Ectodermal cell (in vitro differentiated cells): ENCODE results near the gene SALL1.

Experiments used
- H3K27ac ChIP-seq: 2 replicates; pipeline ENCODE4 v1.7.0; 2013; ENCODE audit warnings: mild to moderate bottlenecking, low read depth, low read length; ENCODE audit not compliant: insufficient read depth, poor library complexity, severe bottlenecking
- H3K27me3 ChIP-seq: 2 replicates; pipeline ENCODE4 v1.7.0; 2013; ENCODE audit warnings: mild to moderate bottlenecking, low read length; ENCODE audit not compliant: insufficient read depth, control insufficient read depth, poor library complexity, severe bottlenecking
- H3K36me3 ChIP-seq: one replicate; pipeline ENCODE4 v1.7.0; 2013; ENCODE audit warnings: low read length; ENCODE audit not compliant: control insufficient read depth, insufficient read depth
- H3K4me1 ChIP-seq: one replicate; pipeline ENCODE4 v1.7.0; 2013; ENCODE audit warnings: low read length; ENCODE audit not compliant: control insufficient read depth, insufficient read depth
- H3K4me3 ChIP-seq: 2 replicates; pipeline ENCODE4 v1.7.0; 2013; ENCODE audit warnings: low read depth, low read length, control low read depth; ENCODE audit not compliant: insufficient read depth
- H3K9me3 ChIP-seq: 2 replicates; pipeline ENCODE4 v1.7.0; 2013; ENCODE audit warnings: mild to moderate bottlenecking, low read length, moderate library complexity; ENCODE audit not compliant: control insufficient read depth
- WGBS, 2 experiments: methylation state at CpG; one replicate each; pipeline ENCODE4 v1.1.7; 2013; ENCODE audit warnings: missing lambda C conversion rate in 2 of 2; 5-methylcytosine and 5-hydroxymethylcytosine counted together

SALL1 gene

GRCh38 chr16:51167170-51167895 is 16.3 kb upstream of the SALL1 start:
- Histone ChIP-seq H3K4me3 (no peak overlapping the region), H3K27ac (no peak overlapping the region), H3K4me1 (peaks cover 6% of the 10 kb centered on the region), H3K9me3 (no peaks in the 10 kb centered on the region), H3K36me3 (peaks cover 3% of the 10 kb centered on the region), H3K27me3 (no peaks in the 10 kb centered on the region)
- WGBS, 2 experiments, result 93 to 94% methylated on average over 9 of the region's 9 CpGs

DNA sequence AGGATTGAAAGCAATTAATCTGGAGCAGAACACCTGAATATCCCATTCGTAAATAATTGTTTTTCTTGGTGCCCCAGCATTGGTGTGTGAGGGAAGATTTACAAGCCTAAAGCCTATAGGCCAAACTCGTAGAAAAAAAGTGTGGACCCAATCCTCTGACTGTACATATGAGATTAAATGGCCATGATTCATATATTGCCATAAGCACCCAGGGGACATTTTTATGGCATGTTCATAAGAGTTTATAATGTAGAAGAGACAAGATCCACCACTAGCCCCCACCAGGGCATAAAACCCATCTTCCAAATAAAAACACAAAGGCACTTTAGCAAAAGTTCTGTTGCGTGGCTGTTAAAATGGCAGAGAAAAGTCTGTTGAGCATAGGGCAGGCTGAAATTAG is 15.5 kb upstream of the SALL1 start:
- H3K4me3 ChIP-seq, result no peak overlapping the region
- H3K36me3 ChIP-seq, result peaks cover 3% of the 10 kb centered on the region
- H3K4me1 ChIP-seq, result peaks cover 6% of the 10 kb centered on the region
- no peak overlapping the region for H3K27ac ChIP-seq
- WGBS, 2 experiments, result 96 to 97% methylated on average over 3 of the region's 3 CpGs
- H3K27me3 ChIP-seq, result no peaks in the 10 kb centered on the region
- H3K9me3 ChIP-seq, result no peaks in the 10 kb centered on the region

GRCh38 chr16:51166091-51166490 is 15.0 kb upstream of the SALL1 start:
- peaks cover 3% of the 10 kb centered on the region for H3K36me3 ChIP-seq
- peaks cover 6% of the 10 kb centered on the region for H3K4me1 ChIP-seq

DNA sequence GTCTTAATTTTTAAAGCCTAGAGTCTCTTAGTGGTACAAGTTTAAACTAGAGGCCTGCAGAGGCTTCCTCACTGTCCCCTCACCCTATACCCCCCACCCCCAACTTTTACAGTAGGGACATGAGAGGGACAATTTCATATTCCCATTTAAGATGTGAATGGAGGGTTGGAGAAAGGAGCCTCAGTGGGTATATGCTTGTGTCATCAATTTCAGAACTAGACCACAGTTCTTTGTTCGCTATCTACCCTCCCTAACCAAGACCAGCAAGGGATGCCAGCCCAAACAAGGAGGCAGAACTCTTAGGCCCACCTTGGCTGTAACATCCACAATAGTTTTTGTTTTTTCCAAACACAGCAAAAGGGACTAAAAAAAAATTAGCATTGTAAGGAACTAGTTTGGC is 14.0 kb upstream of the SALL1 start:
- Histone ChIP-seq H3K9me3 (no peaks in the 10 kb centered on the region), H3K27ac (no peak overlapping the region), H3K4me1 (peaks cover 6% of the 10 kb centered on the region), H3K4me3 (no peak overlapping the region), H3K27me3 (no peaks in the 10 kb centered on the region), H3K36me3 (no peaks in the 10 kb centered on the region)
- 88 to 100% methylated on average over 1 of the region's 1 CpG for WGBS, 2 experiments

More at GRCh38 chr16:51166091-51166490, 15.0 kb upstream of the SALL1 start:
- Histone ChIP-seq H3K4me3 (no peak overlapping the region), H3K9me3 (no peaks in the 10 kb centered on the region), H3K27ac (no peak overlapping the region), H3K27me3 (no peaks in the 10 kb centered on the region)
- 33 to 39% methylated on average over 3 of the region's 3 CpGs for WGBS, 2 experiments

- H3K27me3 ChIP-seq, result no peaks in the 10 kb centered on the region
- peaks cover 6% of the 10 kb centered on the region for H3K4me1 ChIP-seq
- H3K27ac ChIP-seq, result no peak overlapping the region
- no peak overlapping the region for H3K4me3 ChIP-seq
- no peaks in the 10 kb centered on the region for H3K9me3 ChIP-seq
- H3K36me3 ChIP-seq, result no peaks in the 10 kb centered on the region
- 93 to 95% methylated on average over 2 of the region's 2 CpGs for WGBS, 2 experiments
Measured at GRCh38 chr16:51164574-51164973, 13.5 kb upstream of the SALL1 start.

- WGBS, 2 experiments, result 92 to 94% methylated on average over 6 of the region's 6 CpGs
- no peak overlapping the region for H3K27ac ChIP-seq
Measured at GRCh38 chr16:51163894-51164566, 13.0 kb upstream of the SALL1 start.

GRCh38 chr16:51163366-51163765 is 12.3 kb upstream of the SALL1 start:
- H3K4me3 ChIP-seq, result no peak overlapping the region
- H3K27me3 ChIP-seq, result no peaks in the 10 kb centered on the region
- no peaks in the 10 kb centered on the region for H3K36me3 ChIP-seq
- H3K27ac ChIP-seq, result no peak overlapping the region
- 90 to 92% methylated on average over 2 of the region's 2 CpGs for WGBS, 2 experiments
- no peaks in the 10 kb centered on the region for H3K9me3 ChIP-seq
- peaks cover 6% of the 10 kb centered on the region for H3K4me1 ChIP-seq

More at GRCh38 chr16:51163894-51164566, 13.0 kb upstream of the SALL1 start:
- H3K36me3 ChIP-seq, result no peaks in the 10 kb centered on the region
- H3K9me3 ChIP-seq, result no peaks in the 10 kb centered on the region
- H3K4me3 ChIP-seq, result no peak overlapping the region
- no peaks in the 10 kb centered on the region for H3K27me3 ChIP-seq
- peaks cover 6% of the 10 kb centered on the region for H3K4me1 ChIP-seq

DNA sequence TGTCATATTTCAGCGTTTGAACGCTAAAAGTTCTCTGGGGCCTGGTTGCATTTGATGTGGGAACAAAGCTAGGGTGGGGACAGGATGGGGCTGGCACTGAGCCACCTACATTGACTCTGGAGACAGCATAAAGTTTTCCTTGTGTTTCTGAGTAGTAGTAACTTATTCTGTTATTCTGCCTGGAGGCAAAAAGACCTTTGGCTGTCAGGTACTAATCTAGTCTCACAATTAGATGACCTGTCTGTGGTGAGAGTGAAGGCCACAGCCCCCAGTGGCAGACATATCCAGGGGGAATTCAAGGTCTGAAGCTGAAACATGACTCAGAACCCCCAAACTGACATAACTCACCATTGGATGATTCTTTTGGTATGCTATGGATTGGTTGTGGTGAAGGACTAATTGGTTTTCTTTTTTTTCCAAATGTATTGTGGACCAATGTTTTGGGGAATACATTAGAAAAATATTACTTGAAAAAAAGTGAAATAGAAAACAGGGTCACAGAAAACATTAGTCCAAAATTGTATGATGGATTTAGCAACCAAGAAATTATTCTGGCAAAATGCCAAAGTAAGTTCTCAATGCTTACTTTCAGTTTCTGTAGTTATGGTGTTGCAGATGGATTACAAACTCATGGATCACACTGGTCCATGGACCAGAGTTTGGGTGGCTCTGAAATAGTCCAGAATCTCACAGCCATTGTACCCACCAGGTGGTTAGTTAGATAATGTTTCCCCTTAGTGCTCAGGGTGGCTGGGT is 10.5 kb upstream of the SALL1 start:
- H3K9me3 ChIP-seq, result no peaks in the 10 kb centered on the region
- H3K27ac ChIP-seq, result no peak overlapping the region
- H3K4me3 ChIP-seq, result no peak overlapping the region
- peaks cover 8% of the 10 kb centered on the region for H3K27me3 ChIP-seq
- no peaks in the 10 kb centered on the region for H3K36me3 ChIP-seq
- WGBS, 2 experiments, result 93 to 98% methylated on average over 2 of the region's 2 CpGs
- H3K4me1 ChIP-seq, result peaks cover 10% of the 10 kb centered on the region

GRCh38 chr16:51159865-51160264 is 8.8 kb upstream of the SALL1 start:
- H3K27ac ChIP-seq, result no peak overlapping the region
- H3K27me3 ChIP-seq, result peaks cover 26% of the 10 kb centered on the region
- 63 to 74% methylated on average over 6 of the region's 6 CpGs for WGBS, 2 experiments
- H3K4me1 ChIP-seq, result peaks cover 16% of the 10 kb centered on the region
- H3K36me3 ChIP-seq, result no peaks in the 10 kb centered on the region
- H3K9me3 ChIP-seq, result no peaks in the 10 kb centered on the region
- no peak overlapping the region for H3K4me3 ChIP-seq

GRCh38 chr16:51159296-51159695 is 8.2 kb upstream of the SALL1 start:
- Histone ChIP-seq H3K4me1 (peaks cover 19% of the 10 kb centered on the region), H3K27ac (no peak overlapping the region), H3K36me3 (no peaks in the 10 kb centered on the region), H3K4me3 (no peak overlapping the region), H3K9me3 (no peaks in the 10 kb centered on the region), H3K27me3 (peaks cover 28% of the 10 kb centered on the region)
- 95 to 96% methylated on average over 3 of the region's 3 CpGs for WGBS, 2 experiments
